NCI-H2029 (cell line): Measurements from ENCODE around the gene NANS.
"Not testable (repeated sequence)": the region's sequence is repeated elsewhere in the genome, so short reads cannot be mapped to it uniquely, and the experiment has no call there.

ENCODE experiments used
- DNase-seq: peaks from one replicate; lab custom pipeline; 2025; lab: John Stamatoyannopoulos, UW

The NANS gene

DNA sequence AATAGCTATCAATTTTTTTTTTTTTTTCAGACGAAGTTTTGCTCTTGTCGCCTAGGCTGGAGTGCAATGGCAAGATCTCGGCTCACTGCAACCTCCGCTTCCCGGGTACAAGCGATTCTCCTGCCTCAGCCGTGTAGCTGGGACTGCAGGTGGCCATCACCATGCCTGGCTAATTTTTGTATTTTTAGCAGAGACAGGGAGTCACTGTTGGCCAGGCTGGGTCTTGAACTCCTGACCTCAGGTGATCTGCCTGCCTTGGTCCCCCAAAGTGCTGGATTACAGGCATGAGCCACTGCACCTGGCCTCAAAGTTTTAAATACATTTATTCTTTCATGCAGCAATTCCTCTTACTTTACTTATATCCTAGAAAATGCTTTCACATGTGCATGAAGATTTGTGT is 44.9 kb downstream of the NANS start:
- DNase-seq: no peak

DNA sequence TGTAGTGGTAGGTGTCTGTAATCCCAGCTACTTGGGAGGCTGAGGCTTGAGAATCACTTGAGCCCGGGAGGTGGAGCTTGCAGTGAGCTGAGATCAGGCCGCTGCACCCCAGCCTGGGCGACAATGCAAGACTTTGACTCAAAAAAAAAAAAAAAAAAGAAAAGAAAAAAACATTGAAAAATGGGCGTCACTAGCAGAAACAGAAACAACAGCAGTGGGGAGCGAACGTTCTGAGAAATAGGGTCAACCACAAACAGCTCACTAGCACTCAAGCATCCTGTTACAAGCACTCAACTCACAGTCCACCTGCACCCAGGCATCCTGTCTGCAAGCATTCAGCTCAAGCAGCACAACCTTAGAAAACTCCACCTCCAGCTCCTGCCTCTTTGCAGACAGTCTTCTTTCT is 45.3 kb downstream of the NANS start:
- peak; percentile 85 for DNase-seq

DNA sequence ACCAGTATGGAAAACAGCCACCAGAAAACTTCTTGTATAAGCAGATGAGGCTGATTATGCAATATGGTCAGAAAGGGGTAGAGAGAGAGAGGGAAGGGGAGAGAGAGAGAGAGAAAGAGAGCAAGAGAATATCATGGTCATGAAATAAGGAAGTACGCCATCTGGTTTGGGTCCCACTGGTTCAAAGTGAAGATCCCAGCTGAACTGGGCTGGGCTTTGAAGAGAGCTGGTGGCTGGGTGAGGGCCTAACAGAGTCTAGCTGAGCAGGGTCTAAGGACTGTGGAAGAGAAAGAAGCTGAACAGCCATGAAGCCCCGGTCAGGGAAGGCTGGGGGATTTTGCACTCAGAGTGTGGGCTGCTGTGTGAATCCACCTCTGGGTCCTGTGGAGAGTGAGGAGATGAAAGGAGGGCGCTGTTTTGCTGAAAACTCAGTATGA is 47.9 kb downstream of the NANS start:
- DNase-seq: peak; percentile 28

DNA sequence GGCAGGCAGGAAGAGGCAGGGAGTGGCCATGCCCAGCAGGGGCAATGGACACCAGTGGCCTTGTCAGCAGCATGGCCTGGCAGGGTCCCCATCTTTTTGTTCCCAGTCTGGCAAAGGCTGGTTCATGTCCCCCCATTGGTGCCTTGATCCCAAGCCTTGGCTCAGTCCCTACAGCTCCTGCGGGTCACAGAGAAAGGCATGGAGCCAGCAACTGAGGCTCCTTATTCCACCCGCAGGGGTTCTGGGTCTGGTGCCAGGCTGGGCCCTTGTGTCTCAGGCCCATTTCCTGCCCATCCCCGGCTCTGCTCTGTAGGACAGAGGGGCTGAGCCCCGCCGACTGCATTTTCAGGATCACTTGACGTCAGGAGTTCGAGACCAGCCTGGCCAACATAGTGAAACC is 48.5 kb downstream of the NANS start:
- no peak for DNase-seq

DNA sequence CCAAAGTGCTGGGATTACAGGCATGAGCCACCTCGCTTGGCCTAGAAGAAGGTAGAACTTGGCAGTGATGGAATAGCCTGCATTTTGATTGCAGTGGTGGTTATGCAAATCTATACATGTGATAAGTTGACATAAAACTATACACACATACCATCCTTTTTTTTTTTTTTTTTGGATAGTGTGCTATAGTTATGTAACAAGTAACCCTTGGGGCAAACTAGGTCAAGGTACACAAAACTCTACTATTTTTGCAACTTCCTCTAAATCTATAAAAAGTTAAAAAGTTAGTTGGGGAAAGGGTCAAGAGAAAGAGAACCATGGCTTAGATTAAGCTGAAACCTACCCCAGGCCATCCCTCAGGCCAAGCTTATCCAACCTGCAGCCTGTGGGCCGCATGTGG is 51.4 kb downstream of the NANS start:
- no peak for DNase-seq

DNA sequence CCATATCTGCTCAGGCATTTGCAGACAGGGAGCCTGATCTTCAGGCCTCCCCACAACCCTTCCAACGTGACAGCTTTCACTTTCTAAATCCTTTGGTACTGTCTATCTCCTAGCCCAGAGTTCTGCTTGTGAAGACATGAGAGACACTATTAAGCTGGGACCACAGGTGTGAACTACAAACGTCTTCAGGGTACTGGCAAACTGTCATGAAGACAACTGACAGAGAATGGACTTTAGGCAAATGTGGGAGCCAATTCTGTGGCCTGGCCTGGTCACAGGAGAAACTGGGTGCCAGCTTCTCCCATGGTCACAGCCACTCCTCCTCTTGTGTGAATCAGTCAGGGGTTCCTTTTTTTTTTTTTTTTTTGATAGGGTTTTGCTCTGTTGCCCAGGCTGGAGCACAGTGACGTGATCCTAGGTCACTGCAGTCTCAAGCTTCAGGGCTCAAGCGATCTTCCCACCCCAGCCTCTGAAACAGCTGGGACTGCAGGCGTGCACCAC is 52.0 kb downstream of the NANS start:
- no peak for DNase-seq

DNA sequence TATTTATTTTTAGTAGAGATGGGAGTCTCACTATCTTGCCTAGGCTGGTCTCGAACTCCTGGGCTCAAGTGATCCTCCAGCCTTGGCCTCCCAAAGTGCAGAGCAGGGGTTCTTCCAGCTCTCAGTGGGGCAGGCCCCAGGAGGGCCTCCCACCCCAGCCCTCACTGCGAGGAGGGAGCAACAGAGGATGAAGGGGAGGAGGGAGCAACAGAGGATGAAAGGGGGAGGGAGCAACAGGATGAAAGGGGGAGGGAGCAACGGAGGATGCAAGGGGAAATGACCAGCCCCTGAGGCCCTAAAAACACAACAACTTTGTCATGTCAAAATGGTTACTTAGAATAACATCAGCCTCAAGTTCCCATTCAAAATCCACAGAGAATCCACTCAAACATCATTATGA is 52.5 kb downstream of the NANS start:
- DNase-seq: no peak

DNA sequence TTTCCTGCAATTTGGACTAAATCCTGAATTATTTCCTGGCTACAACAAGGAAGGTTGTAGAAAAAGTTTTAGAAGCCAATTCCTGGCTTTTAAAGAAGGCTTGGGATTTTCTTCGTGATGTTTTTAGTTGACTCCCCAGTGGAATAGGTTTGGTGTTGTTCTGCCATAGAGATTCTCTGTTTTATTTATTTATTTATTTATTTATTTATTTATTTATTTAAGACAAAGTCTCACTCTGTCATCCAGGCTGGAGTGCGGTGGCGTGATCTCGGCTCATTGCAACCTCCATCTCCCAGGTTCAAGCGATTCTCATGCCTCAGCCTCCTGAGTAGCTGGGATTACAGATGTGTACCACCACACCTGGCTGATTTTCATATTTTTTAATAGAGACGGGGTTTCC is 60.6 kb downstream of the NANS start:
- DNase-seq: not testable (repeated sequence)

DNA sequence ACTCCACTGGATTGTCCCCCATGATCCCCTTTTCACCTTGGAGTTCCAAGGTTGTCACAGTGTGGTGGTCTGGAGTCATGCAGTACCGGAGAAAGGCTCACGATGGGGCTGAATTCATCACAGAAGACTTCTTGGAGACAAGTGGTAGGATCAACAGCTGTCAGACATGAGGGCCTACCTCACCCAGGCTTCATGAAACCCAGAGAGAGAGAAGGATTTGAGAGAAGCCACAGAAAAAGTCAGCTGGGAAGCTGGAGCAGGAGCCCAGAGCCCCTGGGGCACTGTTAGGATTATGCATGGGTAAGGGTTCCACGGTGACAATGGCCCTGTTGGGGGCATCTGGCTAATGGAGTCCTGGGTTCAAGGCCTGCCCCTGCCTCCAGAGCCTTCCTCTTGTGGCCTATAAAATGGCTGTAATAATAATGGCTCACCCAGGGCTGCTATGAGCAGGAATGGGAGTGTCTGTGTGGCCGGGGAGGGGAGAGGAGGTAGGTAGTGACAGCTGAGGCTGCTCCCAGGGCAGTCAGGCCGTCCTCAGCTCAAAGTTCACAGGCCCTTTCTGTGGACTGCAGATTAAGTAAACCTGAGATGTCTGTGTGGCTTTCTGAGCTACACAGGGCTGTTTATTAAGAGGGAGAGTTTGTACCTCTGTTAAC is 61.6 kb downstream of the NANS start:
- DNase-seq: no peak

DNA sequence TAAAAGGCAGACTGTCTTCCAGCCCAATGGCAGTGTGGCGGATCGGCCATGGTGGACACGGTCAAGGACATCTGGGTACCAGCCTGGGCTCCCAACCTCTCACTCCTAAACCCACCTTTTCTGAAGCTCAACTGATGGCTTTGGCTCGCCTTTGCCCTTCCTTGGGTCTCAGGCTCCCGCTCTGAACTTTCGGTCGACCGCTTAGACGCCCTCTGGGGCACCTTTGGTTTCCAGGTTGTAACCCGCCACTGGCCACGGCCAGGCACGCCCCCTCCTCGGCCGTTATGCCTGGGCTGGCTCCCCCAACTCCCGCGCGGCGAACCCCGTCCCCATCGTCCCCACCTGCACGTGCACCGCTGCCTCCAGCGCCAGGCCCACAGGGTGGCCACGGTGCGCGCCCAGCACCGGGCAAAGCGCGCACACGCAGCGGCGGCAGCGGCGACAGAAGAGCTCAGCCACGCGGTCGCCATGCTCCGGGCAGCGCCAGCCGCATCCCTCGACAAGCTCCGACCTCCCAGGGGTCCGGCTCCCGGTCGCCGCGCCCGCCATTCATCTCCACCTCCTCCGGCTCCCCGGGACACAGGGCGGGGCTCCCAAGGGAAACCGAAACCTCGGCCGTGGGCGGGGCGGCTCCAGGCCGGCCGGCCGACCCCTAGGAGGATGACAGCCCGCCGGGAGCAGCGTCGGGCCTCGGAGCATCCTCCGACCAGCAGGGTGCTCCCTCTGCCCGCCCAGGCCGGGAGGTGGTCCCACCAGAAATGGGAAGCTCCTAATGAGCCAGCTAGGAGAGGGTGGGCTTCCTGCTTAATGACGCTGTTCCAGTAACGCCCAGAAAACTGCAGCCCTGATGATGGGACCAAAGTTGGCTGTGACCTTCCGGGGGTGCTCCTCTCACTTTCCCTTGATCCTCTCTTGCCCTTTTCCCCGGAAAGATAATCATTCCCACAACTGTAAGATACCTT is 62.4 kb downstream of the NANS start, which contains the start of gene TRIM14:
TSS of gene TRIM14 (minus strand) at position 583 of the 962 bp plus-strand sequence. CDS start at position 549, 34 bp downstream.
- DNase-seq: peak; percentile 58

DNA sequence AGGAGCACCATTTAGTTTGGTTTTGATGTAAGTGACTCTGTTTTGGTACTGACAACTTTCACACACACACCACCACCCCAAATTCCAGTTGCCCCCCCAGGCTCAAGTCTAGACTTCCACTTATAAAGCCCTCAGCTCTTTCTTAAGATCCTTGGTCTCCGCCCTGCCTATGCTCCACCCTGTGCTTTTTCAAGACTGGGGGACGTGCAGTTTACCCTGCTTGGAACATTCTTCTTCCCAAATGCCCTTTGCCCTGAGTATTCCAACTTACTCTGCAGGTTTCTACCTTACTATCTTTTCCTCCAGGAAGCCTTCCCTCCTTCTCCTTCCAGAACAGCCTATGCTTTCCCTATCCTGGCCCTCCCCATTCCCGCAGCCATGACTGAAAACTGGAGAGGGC is 63.9 kb downstream of the NANS start:
- DNase-seq: no peak

DNA sequence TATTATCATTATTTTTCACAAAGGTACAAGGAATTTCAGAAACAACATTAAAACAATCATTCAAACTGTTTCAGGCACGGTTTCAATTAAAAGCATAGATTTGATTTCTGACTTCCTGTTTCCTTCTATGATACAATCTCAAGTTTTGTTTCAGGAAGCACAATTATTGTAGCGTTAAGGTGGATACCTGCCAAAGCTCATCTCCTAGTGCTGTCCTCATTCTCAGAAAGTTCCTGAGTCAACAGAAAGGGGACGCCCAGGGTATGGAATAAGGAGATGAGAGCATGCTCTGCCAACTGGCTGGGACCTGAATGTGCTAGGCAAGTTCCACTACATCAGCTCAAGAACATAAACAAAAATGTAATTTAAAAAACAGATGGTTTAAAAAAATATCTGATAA is 64.5 kb downstream of the NANS start:
- DNase-seq: peak; percentile 87

DNA sequence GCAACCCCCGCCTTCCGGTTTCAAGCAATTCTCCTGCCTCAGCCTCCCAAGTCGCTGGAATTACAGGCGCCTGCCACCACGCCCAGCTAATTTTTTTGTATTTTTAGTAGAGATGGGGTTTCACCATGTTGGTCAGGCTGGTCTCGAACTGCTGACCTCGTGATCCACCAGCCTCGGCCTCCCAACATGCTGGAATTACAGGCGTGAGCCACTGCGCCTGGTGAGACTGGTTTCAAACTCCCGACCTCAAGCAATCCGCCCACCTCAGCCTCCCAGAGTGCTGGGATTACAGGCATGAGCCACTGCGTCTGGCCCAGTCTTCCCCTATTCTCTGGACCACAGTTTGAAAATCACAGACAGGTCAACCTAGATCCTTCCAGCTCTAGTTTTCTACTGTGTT is 67.6 kb downstream of the NANS start:
- not testable (repeated sequence) for DNase-seq

DNA sequence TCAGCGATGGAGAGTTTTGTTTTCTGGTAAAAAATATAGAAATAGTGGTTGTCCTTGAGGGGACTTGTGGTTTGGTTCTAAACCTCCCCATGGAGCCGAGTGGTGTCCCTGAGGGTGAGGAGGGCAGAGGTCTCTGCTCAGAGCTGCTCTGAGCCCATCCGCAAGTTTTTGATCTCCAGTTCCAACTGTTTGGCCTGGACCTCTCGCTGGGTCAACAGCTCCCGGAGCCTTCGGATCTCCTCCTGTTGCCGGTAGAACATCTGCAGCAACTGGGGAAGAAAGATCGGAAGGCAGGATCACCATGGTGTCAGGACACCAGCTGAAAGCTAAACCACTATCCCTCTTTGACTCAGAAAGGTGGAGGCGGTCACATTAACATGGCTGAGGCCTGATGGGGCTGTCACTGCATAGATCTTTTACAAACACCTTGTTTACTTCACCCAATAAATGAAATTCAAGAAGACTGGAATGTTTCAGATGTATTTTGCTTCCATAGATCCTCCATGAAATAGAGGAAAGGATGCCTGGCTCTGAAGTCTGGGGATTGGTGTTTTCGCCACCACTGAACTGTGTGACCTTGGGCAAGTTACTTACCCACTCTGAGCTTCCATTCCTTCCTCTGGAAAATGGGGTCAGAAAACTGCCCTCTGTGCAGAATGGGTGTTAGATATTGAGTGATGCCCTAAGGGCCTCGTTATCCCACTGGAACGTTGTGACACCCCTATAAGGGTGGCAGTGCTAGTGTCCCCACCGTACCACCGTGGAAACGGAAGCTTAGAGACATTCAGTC is 68.3 kb downstream of the NANS start:
- DNase-seq: no peak

DNA sequence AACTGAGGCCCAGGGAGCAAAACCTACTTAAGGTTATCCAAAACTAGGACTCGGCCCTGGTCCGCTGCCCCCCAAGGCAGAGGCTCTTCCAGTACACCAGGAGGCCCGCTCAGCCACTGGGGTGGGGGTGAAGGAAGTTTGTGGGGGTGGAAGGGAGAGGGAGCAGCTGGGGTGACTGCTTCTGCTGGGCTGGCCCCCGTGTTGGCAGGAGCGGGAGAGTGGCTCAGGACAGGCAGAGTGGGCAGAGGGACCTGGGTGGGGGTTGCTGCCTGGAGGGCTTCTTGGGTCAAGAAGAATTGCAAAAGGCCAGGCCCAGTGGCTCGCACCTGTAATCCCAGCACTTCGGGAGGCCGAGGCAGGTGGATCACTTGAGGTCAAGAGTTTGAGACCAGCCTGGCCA is 70.7 kb downstream of the NANS start:
- DNase-seq: no peak

DNA sequence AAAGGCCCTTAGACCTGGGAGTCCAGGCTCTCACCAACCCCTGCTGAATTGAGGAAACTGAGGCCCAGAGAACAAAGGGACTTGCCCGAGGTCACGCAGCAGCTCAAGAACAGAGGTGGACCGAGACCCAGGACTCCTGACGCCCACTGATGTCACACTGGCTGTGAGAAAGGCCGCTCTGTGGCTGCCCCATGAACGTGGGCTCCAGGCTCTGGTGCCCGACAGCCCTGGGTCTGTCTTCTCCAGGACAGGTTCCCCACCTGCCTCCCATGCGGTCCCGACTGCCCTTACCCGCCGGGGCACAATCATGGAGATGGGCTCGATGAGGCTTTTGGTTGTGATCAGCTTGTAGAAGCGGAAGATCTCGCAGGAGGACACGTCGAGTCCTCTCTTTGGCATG is 71.8 kb downstream of the NANS start:
- DNase-seq: no peak

DNA sequence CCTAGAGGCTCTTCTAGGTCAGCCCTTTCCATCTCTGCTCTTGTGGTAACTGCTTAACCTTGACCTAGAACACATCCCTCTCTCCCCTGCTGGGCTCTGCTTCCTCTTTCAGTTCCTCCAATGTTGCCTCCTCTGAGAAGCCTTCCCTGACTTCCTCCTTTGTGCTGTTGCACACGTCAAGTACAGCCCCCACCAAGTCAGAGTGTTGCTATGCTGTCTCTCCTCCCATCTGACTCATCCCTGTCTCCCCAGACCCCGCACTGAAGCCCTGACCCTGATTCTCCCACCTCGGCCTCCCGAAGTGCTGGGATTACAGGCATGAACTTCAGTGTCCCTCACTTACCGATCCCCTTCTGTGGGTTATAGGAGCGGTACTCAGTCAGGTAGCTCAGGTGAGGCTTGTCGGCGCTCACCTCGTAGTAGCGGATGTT is 72.9 kb downstream of the NANS start:
- no peak for DNase-seq

DNA sequence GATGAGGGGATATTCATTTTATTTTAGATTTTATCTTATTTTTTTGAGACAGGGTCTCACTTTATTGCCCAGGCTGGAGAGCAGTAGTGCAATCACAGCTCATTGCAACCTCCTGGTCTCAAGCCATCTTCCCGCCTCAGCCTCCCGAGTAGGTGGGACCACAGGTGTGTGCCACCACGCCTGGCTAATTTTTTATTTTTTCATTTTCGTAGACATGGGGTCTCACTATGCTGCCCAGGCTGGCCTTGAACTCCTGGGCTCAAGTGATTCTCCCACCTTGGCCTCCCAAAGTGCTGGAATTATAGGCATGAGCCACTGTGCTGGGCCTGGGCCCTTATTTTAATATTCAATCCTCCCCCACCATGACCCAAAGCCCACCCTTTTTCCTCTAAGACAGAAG is 73.5 kb downstream of the NANS start:
- DNase-seq: not testable (repeated sequence)

DNA sequence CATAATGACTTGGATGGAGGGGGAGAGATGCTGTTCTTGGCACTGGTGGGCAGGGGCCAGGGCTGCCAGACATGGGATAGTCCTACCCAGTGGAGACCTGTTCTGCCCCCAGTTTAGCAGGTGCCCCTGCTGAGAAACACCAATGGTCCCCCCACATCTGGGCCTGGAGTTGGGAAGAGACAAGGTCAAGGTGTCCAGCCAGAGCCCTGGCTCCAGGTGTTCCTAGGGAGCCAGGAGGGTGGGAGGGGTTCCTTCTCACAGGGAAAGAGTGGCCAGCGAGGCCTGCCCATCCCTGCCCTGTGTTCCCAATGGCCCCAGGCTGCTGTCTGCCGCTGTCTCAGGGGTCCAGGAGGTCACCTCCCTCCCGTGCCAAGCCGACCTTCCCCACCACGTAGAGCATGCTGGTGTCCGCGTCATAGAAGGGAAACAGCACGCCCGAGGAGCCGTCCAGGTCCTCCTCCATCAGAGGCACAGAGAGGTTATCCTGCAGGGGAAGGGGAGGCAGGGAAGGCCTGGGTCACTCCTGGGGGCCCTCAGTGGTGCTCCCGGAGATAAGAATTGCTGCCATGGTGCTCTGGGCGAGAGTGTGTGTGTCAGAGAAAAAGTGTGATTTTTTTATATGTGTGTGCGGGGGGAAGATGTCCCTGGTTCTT is 74.2 kb downstream of the NANS start:
- no peak for DNase-seq

DNA sequence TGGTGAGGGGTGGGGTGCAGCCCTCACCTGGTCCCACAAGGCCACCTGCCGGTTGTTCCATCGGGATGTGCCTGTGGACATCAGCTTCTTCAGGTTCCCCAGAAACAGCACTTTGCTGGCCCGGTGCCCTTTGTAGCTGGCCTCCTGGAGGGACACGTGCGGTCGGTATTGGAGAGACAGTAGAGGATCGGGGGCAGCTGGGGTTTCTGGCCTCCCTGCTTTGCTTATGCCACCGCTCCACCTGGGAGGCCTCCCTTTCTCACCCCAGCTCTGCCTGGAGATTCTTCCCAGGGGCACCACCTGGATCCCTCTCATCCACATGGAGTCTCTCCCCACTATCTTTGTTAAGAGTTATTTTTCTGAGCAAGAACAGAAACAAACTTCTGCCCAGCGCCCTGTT is 75.6 kb downstream of the NANS start:
- DNase-seq: no peak
